Stimulated activated CD8-positive, alpha-beta memory T cell treated with anti-CD3 and anti-CD28 coated beads, Interleukin-12 subunit alpha, Interleukin-12 subunit beta, amount 100 ng/mL, for 1 hour (primary cell): ENCODE measurements around the gene ZSWIM1.

Source experiments
- DNase-seq: peaks from one replicate; pipeline ENCODE4 v3.0.0-alpha.2; 2020; ENCODE audit warnings: low read depth

ZSWIM1 gene

DNA sequence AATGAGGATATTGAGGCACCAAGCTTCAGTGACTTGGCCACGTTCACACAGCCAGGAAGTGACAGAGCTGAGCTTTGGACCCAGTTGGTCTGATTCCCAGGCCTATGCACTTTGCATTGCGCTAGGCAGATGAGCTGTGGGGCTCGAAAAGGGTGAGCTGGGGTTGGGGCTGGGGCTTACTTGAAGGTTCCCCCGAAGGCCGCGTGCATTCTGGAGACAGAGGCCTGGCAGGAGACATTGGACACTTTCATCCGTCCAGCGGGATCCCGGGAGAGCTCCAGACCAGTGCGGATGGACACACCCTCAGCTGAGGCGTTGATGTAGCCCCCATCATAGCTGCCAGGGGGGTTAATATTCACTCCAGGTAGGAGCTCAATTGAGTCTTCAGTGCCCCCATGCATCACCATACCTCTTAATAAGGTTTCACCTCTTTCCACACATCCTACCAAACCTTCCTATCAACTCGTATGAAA is 28.3 kb downstream of the ZSWIM1 start:
- DNase-seq: no peak

DNA sequence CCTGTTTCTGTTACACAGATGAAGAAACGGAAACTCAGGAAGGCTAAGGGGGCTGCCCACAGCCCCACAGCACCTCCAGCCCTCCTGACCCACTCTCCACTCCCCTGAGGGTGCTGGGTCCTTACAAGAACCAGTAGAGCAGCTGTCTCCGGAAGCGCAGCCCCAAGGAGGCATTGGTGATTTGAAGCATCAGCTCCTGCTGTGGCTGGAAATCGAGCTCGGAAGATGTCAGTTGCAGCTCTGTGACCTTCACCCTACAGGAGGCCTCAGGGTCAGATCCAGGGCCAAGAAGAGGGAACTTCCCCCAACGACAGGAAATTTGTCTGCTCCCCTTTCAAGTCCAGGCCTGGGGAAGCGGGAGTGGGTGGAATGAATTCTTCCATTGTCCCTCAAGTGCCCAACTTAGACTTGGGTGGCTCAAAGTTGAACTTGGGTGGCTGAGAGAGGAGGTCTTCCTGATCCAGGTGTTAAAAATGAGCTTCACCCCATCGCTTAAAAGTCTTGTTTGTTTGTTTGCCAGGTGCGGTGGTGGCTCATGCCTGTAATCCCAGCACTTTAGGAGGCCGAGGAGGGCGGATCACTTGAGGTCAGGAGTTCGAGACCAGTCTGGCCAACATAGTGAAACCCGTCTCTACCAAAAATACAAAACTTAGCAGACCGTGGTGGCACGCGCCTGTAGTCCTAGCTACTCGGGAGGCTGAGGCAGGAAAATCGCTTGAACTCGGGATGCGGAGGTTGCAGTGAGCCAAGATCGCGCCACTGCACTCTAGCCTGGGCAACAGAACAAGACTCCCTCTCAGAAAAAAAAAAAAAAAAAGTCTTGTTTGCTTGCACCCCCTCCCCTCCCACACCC is 29.0 kb downstream of the ZSWIM1 start:
- no peak for DNase-seq

DNA sequence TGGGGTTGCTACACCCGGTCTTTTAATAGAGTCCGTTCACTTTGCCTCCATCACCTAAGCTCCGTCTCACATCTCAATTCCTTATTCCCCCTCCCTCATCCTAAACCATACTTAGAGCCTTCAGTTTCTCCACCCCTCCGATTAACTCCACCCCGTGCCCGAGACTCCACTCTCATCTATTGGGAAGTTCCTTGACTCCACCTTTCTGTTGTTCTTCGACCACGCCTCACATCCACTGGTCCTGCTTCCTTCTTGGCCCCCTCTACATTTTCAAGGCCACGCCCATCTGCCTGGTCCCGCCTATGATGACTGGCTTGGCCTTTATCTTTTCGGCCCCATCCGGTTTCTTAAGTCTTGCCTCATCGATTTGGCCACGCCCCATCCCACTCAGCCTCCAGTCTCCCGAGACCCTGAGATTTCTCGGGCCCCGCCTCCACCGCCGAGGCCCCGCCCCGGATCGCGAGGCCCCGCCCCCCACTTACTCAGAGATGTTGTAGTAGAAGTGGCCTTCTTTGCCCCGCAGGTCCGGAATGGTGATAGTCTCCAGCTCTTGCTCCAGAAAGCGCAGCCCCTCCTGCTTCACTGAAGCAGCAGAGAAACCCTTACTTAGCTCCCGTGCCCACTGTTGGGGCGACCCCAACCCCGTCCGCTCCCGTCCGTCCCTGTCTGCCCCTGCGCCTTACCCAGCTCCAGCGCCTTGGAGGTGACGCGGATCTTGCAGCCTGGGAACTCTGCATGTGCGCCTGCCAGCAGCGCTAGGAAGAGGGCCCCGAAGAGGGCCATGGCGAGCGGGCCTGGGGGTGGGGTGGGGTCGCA is 29.9 kb downstream of the ZSWIM1 start:
- DNase-seq: peak; percentile 79

DNA sequence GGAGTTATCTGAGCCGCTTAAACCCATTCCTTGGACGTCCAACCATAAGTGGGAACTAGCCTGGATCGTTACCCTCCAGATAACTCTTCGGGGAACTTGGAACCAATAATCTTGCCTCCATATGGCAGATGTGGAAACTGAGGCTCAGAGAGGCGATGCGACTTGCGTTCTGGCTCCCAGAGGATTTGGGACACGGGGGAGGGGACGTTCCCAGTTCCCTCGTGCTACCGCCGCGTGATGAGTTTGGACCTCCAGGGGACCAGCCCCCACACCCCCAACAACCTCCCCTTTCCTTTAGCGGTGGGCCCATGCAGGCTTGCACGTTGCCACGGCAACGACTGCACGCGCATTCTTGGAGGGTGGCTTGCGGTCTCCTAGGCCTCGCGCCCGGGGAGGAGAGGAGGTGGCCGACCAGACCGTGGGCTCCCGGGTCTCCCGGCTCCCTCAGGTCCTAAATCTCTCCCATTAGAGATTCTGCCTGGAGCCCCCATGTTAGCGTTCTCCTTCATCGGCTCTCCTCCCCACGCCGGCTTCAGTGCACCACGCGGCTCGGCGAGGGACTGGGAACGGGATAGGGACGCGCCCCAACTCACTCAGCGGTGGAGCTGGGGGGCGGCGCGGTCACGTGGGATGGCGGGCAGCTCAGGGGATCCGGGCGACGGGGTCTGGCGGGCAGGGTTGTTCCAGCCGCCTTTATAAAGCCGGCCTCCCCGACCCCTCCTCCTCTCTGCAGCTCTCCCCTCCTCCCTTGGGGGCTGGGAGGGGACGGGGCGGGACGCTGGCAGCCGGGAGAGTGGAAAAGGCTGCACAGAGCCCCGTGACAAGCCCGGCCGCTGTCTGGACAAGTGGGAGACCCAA is 30.7 kb downstream of the ZSWIM1 start, which contains the start of gene PLTP:
TSS of gene PLTP (minus strand) at position 670 of the 858 bp plus-strand sequence. CDS start 703 bp downstream, outside the sequence.
- no peak for DNase-seq

DNA sequence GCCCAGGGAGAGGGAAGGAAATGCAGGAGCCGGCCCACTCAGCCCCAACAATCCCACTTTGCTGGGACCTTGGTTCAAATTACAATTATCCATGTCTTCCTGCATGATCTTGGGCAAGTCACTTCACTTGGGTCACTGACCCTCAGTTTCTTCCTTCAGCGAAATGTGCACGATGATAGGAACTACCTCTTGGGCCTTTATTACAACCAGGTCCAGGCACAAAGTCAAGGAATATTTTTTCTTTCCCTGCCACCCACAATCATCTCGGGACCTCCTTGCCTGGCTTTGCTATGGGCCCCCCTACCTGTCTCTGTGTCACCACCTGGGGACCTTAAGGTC is 31.3 kb downstream of the ZSWIM1 start:
- no peak for DNase-seq

DNA sequence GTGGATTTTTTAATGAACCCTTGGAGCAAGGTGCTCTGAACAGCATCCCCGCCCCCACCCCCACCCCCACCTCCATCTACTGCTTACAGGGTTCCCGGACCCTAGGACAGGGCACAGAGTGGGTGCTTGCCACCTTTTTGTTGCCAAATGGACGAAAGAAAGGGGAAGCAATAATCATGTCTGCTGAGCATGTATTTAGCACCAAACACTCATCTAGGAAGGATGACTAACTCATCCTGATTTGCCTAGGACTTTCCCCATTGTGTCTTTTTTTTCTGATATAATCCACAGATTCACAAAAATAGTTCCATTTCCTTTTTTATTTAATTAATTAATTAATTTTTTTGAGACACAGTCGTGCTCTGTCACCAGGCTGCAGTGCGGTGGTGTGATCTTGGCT is 32.1 kb downstream of the ZSWIM1 start:
- DNase-seq: no peak

DNA sequence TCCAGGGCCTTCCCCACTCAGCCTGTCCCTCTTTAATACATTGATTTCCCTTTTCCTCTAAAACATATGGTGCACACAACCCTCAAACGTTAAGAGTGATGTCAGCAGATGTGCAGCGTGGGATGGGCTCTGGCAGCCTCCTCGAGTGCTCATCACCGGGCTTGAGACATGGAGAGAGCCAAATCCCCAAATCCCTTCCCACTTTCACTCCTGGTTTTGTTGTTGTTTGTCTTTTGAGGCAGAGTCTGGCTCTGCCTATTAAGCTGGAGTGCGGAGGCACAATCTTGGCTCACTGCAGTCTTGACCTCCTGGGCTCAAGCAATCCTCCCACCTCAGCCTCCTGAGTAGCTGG is 36.7 kb downstream of the ZSWIM1 start:
- no peak for DNase-seq

DNA sequence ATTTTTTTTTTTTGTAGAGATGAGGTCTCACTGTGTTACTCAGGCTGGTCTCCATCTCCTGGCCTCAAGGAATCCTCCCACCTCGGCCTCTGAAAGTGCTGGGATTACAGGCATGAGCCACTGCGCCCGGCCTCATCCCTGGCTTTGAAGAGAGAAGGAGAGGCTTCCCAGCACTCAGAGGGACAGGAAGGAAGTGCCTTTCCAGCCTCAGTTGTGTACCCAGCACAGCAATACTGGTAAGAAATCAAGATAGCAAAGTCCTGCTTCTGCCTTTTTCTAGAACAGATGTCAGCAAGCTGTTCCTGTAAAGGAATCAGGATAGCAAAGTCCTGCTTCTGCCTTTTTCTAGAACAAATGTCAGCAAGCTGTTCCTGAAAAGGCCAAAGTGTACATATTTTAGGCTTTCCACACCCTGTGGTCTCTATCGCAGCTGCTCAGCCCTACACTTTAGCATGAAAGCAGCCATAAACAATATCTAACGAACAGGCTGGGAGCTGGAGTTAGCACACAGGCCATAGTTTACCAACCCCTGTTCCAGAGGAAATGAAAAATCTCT is 37.2 kb downstream of the ZSWIM1 start:
- no peak for DNase-seq

DNA sequence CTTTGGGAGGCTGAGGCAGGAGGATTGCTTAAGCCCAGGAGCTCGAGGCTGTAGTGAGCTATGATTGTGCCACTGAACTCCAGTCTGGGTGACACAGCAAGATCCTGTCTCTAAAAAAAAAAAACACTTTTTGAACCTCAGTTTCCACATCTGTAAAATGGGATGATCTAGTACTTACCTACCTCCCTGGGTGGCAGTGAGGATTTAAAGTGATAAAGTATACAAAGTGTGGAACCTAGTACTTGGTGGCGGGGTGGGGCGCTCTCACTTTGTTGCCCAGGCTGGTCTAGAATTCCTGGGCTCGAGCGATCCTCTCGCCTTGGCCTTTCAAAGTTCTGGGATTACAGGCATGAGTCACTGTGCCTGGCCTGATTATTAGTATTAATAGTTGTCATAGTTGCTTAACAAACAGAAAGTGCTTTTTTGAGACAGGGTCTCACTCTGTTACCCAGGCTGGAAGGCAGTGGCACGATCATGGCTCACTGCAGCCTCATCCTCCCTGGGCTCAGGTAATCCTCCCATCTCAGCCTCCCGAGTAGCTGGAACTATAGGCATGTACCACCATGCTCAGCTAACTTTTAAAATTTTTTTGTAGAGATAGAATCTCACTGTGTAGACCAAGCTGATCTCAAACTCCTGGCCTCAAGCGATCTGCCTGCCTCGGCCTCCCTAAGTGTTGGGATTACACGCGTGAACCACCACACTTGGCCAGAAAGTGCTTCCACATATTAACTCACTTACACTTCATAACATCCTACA is 37.9 kb downstream of the ZSWIM1 start:
- no peak for DNase-seq

DNA sequence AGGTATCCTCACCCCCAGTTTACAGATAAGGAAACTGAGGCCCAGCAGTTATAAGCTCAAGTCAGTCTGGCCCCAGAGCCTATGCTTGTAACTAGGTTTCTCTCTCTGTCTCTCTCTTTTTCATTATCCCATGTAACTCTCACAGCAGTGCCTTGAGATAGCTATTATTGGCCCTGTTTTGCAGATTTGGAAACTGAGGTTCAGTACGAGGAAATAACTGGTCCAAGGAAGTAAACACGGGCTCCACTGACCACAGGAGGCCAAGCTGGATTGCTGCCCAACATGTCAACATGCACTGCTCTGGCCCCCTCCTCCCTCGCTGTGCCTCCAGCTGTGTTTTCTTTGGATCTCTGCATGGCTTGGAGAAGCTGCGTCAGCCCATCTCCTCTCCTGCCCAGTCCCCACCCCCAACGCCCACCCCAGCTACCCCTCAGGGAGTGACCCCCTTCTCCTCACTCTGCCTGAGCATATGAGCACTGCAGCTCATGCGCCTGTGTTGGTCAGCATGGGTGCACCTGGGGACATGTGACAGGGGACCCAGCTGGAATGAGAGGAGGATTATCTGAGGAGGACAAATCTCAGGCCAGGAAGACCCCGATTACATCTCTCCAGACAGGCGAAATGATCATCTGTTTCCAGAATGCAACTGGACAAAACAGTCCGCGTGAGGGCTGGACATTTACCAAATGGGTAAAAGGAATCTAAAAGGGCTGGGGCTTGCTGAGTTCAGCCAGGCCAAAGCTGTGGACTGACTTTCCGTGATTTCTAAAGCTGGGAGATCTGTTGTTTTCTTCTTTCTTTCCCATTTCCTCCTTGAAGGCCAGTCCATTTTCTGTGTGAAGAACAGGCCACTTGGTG is 38.7 kb downstream of the ZSWIM1 start:
- no peak for DNase-seq

DNA sequence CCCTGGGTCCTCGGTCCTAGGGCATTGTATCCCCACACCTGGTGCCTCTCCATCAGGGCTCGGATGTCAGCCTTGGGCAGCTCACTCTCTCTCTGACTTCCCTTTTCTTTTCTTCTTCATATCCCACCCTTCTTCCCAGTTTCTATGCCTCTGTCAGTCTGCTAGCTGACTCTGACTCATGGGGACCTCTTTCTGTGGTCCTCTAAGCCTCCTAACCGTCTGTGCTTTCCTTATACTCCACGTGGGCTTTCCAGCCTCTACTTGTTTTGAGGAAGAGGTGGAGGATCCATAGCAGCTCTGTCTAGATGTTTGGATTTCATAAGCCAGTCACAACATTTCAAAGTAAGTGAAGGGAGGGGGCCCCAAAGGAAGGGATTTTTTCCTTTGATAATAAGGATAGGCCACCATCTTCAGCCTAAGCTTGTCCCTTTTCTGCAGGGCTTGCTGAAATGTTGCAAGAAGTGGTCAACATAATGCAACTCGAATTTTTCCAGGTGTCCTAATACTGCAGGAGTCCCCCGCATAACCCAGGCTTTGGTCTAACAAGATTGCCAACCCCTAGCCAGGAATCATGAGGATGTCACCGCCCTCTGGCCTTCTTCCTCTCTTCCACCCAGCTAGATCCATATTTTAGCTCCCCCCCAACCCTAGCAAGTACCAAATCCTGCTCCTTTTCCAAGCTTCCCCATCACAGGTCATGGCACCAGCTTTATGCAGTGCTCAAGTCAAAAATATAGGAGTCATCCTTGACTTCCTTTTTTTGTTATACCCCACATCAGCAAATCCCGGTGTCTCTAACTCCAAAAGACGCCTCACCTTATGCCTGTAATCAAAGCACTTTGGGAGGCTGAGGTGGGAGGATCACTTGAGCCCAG is 39.7 kb downstream of the ZSWIM1 start:
- DNase-seq: no peak

DNA sequence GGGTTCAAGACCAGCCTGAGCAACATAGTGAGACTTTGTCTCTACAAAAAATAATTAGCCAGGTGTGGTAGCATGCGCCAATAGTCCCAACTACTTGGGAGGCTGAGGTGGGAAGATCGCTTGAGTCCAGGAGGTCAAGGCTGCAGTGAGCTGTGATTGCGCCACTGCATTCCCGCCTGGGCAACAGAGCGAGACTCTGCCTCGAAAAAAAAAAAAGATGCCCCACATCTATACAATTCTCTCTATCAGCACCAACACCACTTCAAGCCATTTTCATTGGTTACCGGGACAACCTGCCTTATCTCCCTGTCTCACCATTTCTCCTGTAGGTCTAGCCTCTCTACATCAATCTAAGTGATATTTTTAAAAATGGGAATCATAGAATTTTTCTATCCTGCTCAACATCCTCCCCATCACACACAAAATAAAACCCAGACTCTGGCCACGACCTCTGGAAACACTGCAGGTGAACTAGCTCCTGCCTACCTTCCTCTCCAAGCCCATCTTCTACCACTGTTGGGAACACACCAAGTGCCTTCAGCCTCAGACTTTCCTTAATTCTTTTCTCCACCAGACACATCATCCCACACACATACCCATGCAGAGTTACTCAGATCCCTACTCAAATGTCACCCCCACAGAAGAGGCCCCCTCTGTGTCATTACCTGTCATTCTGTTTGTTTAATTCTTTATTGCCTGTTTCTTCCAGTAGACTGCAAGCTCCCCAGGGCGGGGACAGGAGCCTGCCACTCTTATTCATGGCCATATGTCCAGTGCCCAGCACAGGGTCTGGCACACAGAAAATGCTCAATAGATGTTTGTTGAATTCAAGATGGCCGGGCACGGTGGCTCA is 40.5 kb downstream of the ZSWIM1 start:
- DNase-seq: no peak

DNA sequence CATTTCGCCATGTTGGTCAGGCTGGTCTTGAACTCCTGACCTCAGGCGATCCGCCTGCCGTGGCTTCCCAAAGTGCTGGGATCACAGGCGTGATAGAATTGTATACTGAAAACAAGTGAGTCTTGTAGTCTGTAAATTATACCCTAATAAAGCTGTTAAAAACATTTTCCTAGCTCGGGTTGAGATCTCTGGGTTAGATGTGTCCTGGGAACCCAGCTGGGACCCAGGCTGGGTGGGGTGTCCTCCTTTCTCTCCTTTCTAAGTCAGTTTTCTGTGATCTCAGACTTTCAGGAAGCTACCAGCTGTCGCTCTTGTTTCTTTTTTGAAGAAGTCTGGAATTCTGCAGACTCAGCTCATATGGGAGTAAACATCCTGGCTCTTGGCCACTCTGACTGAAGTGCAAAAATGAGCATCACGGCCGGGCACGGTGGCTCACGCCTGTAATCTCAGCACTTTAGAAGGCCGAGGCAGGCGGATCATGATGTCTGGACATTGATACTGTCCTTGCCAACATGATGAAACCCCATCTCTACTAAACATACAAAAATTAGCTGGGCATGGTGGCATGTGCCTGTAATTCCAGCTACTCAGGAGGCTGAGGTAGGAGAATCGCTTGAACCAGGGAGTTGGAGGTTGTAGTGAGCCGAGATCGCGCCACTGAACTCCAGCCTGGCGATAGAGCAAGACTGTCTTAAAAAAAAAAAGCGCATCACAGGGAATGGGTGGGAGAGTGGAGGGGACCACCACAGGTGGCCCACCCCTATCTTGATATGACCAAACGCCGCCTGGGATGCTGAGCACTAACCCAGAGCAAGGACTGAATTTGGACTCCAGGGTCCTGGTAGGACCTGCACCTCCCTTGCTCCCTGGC is 43.6 kb downstream of the ZSWIM1 start:
- no peak for DNase-seq

DNA sequence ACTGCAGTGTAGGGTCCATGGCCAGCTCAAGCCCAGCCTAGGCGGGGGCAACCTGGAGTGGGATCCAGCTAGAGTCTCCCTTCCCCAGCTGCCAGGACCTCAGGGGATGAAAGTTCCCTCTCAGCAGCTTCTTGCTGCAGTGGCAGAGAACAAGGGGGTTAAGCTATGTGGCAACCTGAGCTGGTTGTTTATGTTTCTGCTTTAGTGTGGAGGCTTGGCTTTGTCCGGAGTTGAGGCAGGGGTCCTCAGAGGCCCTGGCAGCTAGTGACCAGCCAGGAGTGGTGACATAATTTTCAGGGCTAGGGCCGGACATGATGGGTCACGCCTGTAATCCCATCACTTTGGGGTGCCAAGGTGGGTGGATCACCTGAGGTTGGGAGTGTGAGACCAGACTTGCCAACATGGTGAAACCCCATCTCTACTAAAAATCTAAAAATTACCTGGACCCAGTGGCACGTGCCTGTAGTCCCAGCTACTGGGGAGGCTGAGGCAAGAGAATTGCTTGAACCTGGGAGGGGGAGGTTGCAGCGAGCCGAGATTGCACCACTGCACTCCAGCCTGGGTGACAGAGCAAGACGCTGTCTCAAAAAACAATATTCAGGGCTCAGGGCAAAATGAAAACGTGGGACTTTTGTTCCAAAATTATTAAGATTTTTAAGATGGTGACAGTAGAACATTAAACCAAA is 44.9 kb downstream of the ZSWIM1 start:
- DNase-seq: no peak

DNA sequence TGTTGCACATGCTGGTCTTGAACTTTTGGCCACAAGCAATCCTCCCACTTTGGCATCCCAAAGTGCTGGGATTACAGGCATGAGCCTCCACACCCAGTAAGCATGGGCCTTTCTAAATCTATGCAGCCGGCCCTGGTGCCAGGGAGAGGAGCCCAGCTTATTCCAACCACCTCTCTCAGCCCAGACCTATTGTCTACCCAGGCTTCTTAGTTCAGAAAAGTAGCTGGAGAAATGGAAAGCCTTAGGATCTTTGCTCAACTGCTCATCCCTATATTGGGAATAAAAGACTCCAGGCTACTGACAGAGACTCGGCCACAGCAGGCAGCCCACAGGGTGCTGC is 45.7 kb downstream of the ZSWIM1 start:
- DNase-seq: no peak

DNA sequence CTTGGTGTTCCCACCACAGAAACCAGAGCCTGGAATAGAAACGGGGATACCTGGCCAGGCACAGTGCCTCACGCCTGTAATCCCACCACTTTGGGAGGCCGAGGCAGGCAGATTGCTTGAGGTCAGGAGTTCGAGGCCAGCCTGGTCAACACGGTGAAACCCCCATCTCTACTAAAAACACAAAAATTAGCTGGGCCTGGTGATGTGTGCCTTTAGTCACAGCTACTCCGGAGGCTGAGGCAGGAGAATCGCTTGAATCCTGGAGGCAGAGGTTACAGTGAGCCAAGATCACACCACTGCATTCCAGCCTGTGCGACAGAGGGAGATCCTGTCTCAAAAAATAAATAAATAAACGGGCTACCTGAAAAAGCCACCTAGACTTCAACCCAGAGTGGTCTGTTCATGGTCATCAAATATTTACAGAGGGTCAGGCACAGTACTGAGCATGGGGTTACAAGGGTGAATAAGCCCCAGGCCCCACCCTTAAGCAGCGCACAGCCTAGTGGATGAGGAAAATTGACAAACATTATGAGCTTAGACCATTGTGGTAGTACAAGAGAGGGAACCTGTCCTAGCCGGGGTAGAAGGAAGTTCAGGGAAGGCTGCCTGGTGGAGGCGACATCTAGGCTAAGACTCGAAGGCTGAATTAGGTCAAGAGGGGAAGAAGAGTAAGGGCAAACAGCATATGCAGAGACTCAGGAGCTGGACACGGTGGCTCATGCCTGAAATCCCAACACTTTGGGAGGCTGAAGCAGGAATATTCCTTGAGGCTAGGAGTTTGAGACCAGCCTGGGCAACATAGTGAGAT is 46.2 kb downstream of the ZSWIM1 start:
- no peak for DNase-seq
